A673 (cell line): ENCODE measurements around the gene PLP2. TPM values are rescaled to one million over a fixed set of nuclear protein-coding genes. Genes with fewer than 3 reads are reported as not detected.

Experiments
- BruUV-seq: library from RNA; stranded (reverse); fragments of 400-500 nt; replicated peaks from 2 replicates; lab custom pipeline; 2021; lab: Mats Ljungman, UMichigan
- CTCF ChIA-PET: fragments of 300-600 bp; sonication (Branson Sonifier 250); formaldehyde crosslinking; loops from one replicate; lab custom pipeline; 2022; ENCODE audit warnings: antibody characterized with exemption; lab: Charles Lee
- POLR2A ChIA-PET: fragments of 300-600 bp; sonication (Branson Sonifier 250); formaldehyde crosslinking; loops from one replicate; lab custom pipeline; 2022; ENCODE audit warnings: antibody characterized with exemption; ENCODE audit not compliant: low non-redundant PET; lab: Charles Lee
- DNase-seq: peaks from one replicate; pipeline ENCODE4 v3.0.0-alpha.2; 2015; ENCODE audit warnings: low spot score
- H3K27ac ChIP-seq: fragments of 200-600 bp; sonication (generic); 2 replicates; pipeline ENCODE4 v1.5.1; 2016; ENCODE audit warnings: mixed run types, low read depth, mild to moderate bottlenecking, mixed read lengths, antibody characterized with exemption, low read length; ENCODE audit not compliant: poor library complexity, severe bottlenecking
- H3K27me3 ChIP-seq: fragments of 200-600 bp; sonication (generic); replicated peaks from 2 replicates; pipeline ENCODE4 v1.6.1; 2017; ENCODE audit warnings: mixed run types, low read depth, mild to moderate bottlenecking, mixed read lengths, antibody characterized with exemption, low read length; ENCODE audit not compliant: insufficient read depth, poor library complexity
- H3K36me3 ChIP-seq: fragments of 200-600 bp; sonication (generic); 2 replicates; pipeline ENCODE4 v1.6.1; 2016; ENCODE audit warnings: mixed run types, mild to moderate bottlenecking, mixed read lengths, antibody characterized with exemption, low read length; ENCODE audit not compliant: insufficient read depth, poor library complexity, severe bottlenecking
- H3K4me1 ChIP-seq: fragments of 200-600 bp; sonication (generic); 2 replicates; pipeline ENCODE4 v1.6.1; 2017; ENCODE audit warnings: mixed run types, mild to moderate bottlenecking, mixed read lengths, antibody characterized with exemption, low read length; ENCODE audit not compliant: insufficient read depth, poor library complexity, severe bottlenecking
- H3K4me3 ChIP-seq: fragments of 200-600 bp; sonication (generic); 2 replicates; pipeline ENCODE4 v1.5.1; 2016; ENCODE audit warnings: low read depth, mixed run types, mild to moderate bottlenecking, mixed read lengths, low read length; ENCODE audit not compliant: poor library complexity, severe bottlenecking
- H3K9me3 ChIP-seq: fragments of 200-600 bp; sonication (generic); 2 replicates; pipeline ENCODE4 v1.6.1; 2016; ENCODE audit warnings: mixed run types, low read depth, mild to moderate bottlenecking, mixed read lengths, antibody characterized with exemption, low read length; ENCODE audit not compliant: poor library complexity, severe bottlenecking
- CTCF ChIP-seq: fragments of 300-800, 200-600 bp; sonication (generic); conservative IDR thresholded peaks from 2 replicates; pipeline ENCODE4 v1.5.1; 2017; ENCODE audit warnings: low read depth, mild to moderate bottlenecking, antibody characterized with exemption, low read length, moderate library complexity, mixed read lengths
- EZH2 ChIP-seq: fragments of 200-600 bp; sonication (generic); IDR thresholded peaks from 2 replicates; pipeline ENCODE4 v1.6.1; 2017; ENCODE audit warnings: borderline replicate concordance, low read depth, mild to moderate bottlenecking, mixed read lengths, antibody characterized with exemption, low read length; ENCODE audit not compliant: poor library complexity, severe bottlenecking
- intact Hi-C: fragments of 100-400 bp; cut with micrococcal nuclease; formaldehyde crosslinking; loops from one replicate; pipeline ENCODE4 v1.10.0; 2022; ENCODE audit not compliant: unreplicated experiment
- total RNA-seq: library from RNA; stranded (reverse); gene quantifications from 2 replicates; pipeline ENCODE4 v1.2.3, GENCODE V29; 2021

The PLP2 gene
- total RNA-seq, 1 experiment from 2014 or later = 87.5 TPM

GRCh38 chrX:49210406-49210805 lies 38.7 kb downstream of the PLP2 start:
- ChIA-PET CTCF (no interaction called here), POLR2A (no interaction called here)
- no peaks in the 10 kb centered on the region for H3K36me3 ChIP-seq
- H3K27me3 ChIP-seq = no peaks in the 10 kb centered on the region
- no peak overlapping the region for H3K4me3 ChIP-seq
- intact Hi-C loops = no loop called here
- no peak overlapping the region for H3K27ac ChIP-seq
- no peaks in the 10 kb centered on the region for H3K4me1 ChIP-seq
- DNase-seq = no peak
- no TSS peak for BruUV-seq
- TF ChIP-seq CTCF (no peak), EZH2 (no peak)
- no peaks in the 10 kb centered on the region for H3K9me3 ChIP-seq

- Histone ChIP-seq H3K36me3 (no peaks in the 10 kb centered on the region), H3K4me3 (no peak overlapping the region), H3K4me1 (no peaks in the 10 kb centered on the region), H3K9me3 (no peaks in the 10 kb centered on the region), H3K27ac (no peak overlapping the region), H3K27me3 (no peaks in the 10 kb centered on the region)
- DNase-seq = no peak
- CTCF ChIA-PET = no interaction called here
- intact Hi-C loops = no loop called here
- TF ChIP-seq EZH2 (no peak), CTCF (no peak)
- POLR2A ChIA-PET = no interaction called here
- no TSS peak for BruUV-seq
Observed at GRCh38 chrX:49211074-49211473, 39.4 kb downstream of the PLP2 start.

- BruUV-seq = no TSS peak
- TF ChIP-seq CTCF = no peak
- no peak for TF ChIP-seq EZH2
- Histone ChIP-seq H3K4me3 (no peak overlapping the region), H3K4me1 (no peaks in the 10 kb centered on the region), H3K27me3 (no peaks in the 10 kb centered on the region), H3K27ac (no peak overlapping the region), H3K36me3 (no peaks in the 10 kb centered on the region), H3K9me3 (no peaks in the 10 kb centered on the region)
- POLR2A ChIA-PET = no interaction called here
- intact Hi-C loops = no loop called here
- DNase-seq = no peak
- CTCF ChIA-PET = no interaction called here
Observed at GRCh38 chrX:49212209-49212608, 40.5 kb downstream of the PLP2 start.
